Stimulated activated CD8-positive, alpha-beta memory T cell treated with anti-CD3 and anti-CD28 coated beads, Interleukin-12 subunit alpha, Interleukin-12 subunit beta, amount 100 ng/mL, for 4 hours (primary cell): ENCODE results near the gene MLLT11.

ENCODE experiments used
- DNase-seq: peaks from one replicate; pipeline ENCODE4 v3.0.0-alpha.2; 2020; ENCODE audit warnings: low read depth

MLLT11 gene, protein sequence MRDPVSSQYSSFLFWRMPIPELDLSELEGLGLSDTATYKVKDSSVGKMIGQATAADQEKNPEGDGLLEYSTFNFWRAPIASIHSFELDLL

DNA sequence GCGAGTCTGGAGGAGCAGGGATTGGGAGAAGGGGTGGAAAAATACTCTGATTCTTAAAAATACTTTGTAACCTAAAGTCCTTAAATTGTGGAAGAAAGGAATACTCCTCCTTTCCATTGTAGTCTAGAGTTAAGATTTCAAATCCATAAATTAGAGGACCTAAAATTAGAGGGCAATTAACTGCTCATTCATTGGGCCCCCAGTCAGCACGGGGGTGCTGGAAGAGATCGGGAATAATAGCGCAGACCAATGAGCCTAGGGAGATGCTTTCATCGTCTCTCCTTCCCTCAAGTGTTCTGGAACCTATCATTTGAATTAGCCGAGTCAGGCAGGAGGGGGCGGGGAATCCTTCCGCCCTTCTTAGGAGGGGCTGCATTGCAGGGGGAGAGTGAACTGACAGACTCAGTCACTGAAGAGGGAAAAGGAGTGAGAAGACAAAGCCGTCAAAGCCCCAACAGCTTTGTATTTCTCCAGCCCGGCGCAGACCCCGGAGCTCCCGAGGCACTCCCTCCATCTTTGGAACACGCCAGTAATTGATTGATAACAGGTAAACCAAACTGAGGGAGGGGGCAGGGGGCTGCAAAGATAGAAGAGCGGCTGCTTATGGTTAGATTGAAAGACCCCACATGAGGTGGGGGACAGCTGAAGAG is at the start of gene MLLT11:
TSS of gene MLLT11 (plus strand) at position 391 of the 650 bp plus-strand sequence. CDS start 6,828 bp downstream, outside the sequence.
- DNase-seq = no peak

DNA sequence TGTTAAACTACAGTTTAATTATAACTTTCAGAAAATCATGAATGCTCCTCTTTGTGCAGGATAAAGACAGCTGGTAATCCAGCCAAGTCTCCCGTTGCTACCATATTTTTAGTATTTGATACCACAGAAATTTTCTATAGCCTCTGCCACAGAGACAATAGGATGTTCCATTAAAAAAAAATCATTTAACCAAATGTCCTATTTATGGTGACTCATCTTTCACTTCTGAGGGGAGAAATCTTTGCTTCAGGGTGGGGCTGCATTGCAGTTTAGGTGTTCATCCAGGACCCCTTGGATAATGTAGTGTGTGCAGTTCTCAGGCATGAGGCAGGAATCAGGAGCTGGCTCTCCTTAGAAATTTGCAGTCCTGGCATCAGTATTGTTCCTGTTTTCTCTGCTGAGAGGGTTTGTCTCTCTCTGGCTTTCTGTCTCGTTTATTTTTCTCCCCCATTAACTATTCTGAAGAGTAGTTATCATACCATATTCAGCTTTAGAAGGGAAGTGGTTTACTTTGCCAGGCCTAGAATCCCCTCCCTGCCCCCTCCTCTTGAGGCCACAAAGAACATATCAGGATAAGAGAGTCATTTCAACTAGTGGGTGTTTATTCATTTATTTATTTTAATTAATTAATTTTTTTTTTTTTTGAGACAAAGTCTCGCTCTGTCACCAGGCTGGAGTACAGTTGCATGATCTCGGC is 48.9 kb upstream of the MLLT11 start:
- DNase-seq = no peak

DNA sequence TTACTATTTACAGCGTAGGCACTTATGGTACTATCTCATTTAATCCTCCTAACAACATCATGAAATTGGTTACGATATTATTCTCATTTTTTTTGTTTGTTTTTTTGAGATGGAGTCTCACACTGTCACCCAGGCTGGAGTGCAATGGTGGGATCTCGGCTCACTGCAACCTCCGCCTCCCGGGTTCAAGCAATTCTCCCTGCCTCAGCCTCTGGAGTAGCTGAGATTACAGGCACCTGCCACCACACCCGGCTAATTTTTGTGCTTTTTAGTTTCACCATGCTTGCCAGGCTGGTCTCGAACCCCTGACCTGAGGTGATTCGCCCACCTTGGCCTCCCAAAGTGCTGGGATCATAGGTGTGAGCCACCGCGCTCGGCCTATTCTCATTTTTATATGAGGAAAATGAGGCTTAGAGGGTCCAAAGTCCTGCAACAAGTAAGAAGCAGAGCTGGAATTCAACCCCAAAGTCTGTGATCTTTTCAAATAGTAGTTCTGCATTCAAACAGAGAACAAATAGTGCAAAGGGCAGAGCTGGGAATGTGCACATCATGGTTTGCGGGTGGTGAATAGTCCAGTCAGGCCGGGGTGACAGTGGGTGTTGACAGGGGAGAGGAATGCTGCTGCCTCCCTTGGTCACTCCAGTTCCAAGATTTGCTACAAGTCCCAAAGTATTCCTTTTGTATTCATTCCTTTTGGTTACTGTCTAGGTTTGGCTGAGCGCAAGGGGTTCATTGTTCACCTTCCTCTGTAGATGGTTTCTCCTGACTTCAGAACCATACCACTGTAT is 47.3 kb upstream of the MLLT11 start:
- DNase-seq = no peak

DNA sequence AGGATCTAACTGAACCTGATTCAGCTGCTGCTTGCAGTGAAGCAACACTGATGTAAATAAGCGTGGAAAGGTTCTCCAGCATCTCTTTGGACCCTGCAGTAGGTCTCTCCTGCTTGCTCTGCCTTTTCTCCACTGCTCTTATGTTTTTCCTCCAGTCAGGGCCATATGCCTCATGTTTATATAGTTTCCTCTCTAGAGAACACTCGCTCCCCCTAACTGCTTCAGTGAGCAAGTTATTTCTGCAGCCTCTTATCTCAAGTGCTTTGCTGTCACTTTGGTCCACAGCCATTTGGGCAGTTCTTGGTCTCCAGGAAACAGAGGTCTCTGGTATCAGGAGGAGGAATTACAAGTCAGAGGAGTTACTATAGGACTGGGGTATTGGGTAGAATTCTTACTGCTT is 46.7 kb upstream of the MLLT11 start:
- no peak for DNase-seq

DNA sequence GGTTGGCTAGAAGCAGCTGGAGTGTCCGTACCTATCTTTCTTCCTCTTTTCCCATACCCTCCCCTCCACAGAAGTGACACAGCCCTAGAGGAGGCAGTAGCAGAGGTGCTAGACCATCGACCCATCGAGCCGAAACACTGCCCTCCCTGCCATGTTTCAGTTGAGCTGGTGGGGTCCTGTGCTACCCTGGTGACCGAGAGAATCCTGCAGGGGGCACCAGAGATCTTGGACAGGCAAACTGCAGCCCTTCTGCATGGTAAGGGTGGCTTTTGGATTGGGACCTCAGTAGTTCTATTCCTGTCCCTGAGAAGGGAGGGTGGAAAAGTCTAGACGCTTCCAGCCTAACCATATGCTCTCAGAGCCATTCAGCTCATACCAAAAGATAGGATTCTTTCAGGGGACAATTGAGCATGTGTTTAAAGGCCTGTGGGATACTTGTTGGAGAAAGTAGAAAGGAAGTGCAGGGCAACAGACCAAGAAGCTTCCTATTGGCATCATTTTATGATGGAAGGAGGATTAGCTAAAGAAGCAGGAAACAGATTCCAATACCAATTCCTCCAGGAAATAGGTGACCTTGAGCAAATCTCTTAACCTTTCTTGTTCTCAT is 35.6 kb upstream of the MLLT11 start:
- DNase-seq = peak; percentile 64

DNA sequence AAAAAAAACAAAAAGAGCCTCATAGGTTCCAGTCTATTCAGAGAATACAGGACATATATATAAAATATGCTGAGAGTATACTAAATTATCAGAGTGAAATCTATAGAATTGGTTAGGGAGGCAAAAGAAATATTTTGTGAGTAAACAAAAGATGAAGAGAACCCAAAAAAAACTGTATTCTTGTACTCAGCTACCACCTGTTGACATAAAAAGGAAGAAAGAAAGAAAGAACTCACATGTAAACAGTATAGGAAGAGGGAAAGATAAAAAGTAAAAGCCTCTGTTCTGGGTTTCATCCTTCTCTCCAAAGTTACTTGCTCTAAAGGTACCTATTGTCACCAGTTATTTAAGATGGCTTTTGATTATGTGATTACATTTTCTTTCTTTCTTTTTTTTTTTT is 33.7 kb upstream of the MLLT11 start:
- DNase-seq = no peak

DNA sequence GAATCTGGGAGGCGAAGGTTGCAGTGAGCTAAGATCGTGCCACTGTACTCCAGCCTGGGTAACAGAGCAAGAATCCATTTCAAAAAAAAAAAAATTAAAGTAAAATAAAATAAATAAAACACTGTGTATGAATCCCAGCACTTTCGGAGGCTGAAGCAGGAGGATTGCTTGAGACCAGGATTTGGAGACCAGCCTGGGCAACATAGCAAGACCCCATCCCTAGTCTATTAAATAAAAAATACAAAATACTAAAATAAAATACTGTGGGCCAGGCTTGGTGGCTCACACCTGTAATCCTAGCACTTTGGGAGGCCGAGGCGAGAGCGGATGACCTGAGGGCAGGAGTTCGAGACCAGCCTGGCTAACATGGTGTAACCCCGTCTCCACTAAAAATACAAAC is 28.0 kb upstream of the MLLT11 start:
- DNase-seq = no peak

DNA sequence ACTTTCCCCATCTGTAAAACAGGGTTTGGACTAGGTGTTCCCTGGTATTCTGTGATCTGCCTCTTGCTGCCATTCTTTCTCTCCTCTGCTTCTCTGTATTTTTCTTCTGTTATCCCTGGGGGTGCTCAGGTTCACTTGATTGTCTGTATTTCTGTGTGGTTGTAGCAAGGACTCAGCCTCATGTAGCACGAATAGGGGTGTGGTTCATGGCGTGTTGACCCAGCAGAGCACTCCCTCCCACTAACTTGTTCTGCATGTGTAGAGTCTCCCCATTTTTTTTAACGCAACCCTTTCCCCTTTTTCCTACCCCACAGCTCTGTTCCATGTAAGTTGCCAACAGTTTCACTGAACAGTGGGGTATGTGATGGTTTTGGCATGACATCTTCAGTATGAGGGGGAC is 25.0 kb upstream of the MLLT11 start:
- DNase-seq = no peak

DNA sequence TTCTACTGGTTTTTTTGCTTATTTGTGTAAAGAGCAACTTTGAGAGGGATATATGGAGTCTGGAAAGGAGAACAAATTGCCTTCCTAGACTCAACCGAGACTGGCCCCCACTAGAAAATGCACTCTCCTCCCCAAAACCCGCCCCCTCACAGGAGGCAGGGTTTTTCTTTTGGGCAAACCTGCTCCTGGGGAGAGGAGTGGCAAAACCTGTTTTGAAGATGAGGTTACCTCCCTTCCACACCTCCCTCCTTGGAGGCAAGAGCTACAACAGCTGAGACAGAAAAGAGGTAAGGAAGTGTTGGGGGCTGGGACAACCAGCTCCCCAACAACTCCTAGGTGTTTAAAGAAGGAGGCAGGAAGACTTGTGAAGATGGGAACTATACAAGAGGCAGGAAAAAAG is 23.8 kb upstream of the MLLT11 start, which contains the start of gene BNIPL:
TSS of gene BNIPL (plus strand) at position 231 of the 400 bp plus-strand sequence. CDS start at position 371, 140 bp downstream.
- DNase-seq = no peak

DNA sequence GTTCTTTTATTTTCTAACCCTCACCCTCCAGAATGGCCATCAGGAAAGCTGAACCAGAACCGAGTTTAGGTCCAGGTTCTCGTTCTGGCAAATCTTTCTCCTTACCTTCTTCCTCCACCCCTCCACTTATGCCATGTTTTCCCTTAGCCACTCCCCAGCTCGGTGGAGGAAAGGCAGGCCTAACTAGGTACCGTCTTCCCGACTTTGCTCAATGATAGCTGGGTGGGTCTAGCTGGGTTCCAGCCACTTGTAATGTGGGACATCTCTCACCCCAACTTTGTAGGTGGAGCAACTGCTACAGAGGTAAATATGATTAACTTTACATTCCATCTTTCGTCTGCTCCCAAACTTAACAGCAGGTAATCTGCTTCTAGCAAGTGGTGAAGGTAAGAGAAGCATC is 23.2 kb upstream of the MLLT11 start:
- DNase-seq = no peak

DNA sequence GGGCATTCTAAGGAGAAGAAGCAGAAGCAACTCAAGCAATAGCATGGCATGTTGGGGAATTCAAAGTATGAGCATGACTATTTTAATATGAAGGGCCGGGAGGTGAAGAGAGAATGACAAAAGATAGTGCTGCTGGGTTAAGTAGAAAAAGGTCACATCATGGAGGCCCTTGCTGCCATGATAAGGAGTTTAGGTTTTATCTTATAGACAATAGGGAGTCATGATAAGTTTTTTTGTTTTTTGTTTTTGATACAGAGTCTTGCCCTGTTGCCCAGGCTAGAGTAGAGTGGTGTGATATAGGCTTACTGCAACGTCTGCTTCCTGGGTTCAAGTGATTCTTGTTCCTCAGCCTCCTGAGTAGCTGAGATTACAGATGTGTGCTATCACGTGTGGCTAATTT is 20.7 kb upstream of the MLLT11 start:
- DNase-seq = no peak

DNA sequence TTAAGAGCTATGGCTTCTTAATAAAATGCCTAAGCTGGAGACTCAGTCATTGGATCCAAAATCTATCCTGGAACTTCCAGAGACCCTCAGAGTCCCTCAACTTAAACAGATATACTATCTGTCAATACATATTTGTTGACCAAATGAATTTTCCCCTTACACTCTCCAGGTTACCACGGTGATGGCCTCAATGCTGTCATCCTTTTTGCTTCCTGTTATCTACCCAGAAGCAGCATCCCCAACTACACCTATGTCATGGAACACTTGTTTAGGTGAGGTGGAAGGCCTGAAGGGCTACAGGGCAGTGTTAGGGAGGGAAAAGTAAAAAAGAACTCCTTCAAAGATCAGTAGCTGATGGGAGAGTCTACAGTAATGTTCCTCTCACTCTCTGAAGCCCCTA is 17.0 kb upstream of the MLLT11 start:
- no peak for DNase-seq

DNA sequence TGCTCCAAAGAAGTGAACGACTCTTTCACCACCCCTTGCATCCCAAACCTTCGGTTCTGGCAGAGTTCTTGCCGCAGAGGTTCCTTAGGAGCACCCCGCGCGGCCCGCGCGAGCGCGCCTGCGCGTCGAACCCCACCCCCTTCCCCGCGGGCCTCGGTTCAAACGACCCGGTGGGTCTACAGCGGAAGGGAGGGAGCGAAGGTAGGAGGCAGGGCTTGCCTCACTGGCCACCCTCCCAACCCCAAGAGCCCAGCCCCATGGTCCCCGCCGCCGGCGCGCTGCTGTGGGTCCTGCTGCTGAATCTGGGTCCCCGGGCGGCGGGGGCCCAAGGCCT is 12.6 kb upstream of the MLLT11 start, which contains the start of gene C1orf56:
TSS of gene C1orf56 (plus strand) at position 161 of the 334 bp plus-strand sequence. CDS start at position 258, 97 bp downstream.
- no peak for DNase-seq

DNA sequence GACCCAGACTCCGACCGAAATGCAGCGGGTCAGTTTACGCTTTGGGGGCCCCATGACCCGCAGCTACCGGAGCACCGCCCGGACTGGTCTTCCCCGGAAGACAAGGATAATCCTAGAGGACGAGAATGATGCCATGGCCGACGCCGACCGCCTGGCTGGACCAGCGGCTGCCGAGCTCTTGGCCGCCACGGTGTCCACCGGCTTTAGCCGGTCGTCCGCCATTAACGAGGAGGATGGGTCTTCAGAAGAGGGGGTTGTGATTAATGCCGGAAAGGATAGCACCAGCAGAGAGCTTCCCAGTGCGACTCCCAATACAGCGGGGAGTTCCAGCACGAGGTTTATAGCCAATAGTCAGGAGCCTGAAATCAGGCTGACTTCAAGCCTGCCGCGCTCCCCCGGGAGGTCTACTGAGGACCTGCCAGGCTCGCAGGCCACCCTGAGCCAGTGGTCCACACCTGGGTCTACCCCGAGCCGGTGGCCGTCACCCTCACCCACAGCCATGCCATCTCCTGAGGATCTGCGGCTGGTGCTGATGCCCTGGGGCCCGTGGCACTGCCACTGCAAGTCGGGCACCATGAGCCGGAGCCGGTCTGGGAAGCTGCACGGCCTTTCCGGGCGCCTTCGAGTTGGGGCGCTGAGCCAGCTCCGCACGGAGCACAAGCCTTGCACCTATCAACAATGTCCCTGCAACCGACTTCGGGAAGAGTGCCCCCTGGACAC is 12.1 kb upstream of the MLLT11 start:
- no peak for DNase-seq

DNA sequence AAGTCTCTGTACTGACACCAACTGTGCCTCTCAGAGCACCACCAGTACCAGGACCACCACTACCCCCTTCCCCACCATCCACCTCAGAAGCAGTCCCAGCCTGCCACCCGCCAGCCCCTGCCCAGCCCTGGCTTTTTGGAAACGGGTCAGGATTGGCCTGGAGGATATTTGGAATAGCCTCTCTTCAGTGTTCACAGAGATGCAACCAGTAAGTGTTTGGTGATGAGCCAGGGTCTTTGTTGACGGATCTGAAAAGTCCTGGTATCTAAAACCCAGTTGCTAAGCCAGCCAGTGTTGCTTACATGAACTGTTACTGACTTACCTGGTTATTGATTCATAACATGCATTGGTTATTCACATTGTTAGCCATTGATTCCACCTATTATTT is 11.6 kb upstream of the MLLT11 start:
- DNase-seq = no peak

DNA sequence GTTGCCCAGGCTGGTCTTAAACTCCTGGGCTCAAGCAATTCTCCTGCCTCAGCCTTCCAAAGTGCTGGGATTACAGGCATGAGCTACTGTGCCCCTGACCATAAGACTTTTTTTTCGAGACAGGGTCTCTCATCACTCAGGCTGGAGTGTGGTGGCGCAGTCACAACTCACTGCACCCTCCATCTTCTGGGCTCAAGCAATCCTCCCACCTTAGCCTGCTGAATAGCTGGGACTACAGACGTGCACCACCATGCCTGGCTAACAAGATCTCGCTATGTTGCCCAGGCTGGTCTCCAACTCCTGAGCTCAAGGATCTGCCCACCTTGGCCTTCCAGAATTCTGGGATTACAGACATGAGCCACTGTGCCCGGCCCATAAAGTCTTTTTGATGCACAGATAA is 10.7 kb upstream of the MLLT11 start:
- no peak for DNase-seq

DNA sequence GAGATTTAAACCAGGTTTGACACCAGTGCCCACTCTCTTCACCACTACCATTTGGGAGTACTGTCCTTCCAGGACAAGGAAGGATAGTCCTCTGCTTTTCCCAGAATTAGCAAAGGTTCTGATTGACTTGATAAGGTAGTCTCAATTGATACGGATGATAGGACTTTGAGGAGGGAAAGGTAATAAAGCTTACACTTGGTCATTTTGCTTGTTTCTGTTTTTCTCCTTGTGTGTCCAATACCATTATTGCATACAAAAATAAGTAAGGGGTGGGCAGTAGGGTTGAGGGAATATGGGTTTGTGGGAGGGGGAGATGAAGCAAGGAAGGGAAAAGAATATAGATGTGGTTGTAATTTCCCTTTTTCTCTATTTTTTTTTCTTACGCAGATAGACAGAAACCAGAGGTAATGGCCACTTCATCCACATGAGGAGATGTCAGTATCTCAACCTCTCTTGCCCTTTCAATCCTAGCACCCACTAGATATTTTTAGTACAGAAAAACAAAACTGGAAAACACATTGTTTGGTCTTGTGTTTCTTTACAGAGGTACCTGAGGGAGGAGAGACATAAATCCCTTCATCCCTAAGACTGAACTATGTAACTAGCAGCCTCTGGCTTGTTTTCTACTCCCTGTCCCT is 10.0 kb upstream of the MLLT11 start:
- DNase-seq = no peak

DNA sequence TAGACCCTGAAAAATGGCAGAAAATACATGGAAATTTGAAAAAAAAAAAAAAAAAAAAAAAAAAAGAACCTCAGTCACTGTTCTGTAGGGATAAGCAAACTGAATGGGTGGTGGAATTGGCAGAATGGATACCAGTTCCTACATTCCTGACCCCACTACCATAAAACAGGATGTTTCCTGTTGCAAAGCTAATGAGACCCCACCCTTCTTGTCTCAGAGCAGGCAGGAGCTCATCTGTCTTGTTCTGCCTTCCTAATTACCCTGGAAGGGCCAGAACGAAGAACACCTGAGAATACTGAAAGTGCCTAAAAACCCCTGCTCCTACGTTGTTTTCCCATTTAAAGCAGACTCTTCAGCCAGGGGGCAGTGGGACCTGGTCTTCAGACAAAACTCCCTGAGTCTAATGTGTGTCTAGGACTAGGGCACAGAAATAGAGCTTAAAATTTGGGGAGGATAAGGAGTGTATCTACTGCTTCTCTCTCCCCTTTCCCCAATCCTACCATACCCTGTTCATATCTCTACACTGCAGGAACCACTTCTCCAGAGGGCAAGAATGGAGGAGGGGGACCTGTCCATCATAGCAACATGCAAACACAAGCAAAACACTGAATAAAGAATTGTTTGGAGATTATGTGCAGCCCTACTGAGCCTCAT is 8.7 kb upstream of the MLLT11 start:
- no peak for DNase-seq

DNA sequence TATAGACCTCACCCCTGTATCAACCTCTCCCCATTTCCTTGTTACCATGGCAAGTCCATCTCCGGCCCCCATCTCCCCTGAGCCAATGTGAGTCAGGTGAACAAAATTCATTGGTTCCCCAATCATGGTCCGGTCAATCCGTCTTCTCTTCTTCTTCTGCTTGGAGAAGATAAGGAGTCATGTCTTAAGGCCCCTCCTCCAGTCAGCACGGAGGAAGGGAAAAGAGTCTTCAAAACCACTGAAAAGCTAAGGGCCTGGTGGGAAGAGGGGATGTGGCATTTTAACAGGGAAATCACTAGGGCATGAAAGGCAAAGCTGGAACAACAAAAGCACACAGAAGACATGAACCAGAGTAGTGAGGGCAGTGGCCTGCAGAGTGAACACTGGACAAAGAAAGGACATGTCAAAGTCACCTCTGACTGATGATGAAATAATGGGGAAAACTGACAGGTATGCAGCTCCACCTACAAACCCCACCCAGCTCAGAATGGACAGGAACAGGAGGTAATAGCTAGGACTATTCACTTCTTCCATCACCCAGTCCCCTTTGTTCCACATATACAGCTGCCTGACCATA is 5.1 kb upstream of the MLLT11 start:
- no peak for DNase-seq

DNA sequence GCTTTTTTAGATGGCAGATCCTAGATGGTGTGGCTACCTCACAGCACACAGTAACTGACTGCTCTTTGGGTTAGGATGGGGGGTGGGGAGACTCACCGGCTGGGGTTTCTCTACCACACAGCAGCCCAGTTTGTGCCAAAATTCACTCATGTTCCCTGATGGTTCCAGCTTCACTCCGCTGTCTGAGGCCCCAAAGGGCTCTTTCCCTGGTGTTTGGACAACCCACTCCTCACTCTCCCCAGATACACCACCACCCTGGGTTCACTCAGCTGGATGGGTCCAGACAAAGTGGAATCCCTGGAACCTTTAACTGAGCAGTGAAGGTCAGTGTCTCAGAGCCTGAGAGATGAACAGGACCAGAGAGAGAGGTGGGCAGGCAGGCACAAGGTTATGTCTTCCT is 4.6 kb upstream of the MLLT11 start:
- DNase-seq = no peak
